KMS-11 (cell line): Measurements from ENCODE around the gene HEPACAM.

Source experiments
- H2AFZ ChIP-seq: fragments of 200-600 bp; sonication (generic); 2 replicates; pipeline ENCODE4 v1.6.1; 2016; ENCODE audit warnings: antibody characterized with exemption, mixed run types, low read depth
- H3K27ac ChIP-seq: fragments of 200-600 bp; sonication (generic); 2 replicates; pipeline ENCODE4 v1.6.1; 2016; ENCODE audit warnings: mild to moderate bottlenecking, mixed run types
- H3K27me3 ChIP-seq: fragments of 200-600 bp; sonication (generic); 2 replicates; pipeline ENCODE4 v1.6.1; 2017; ENCODE audit warnings: mild to moderate bottlenecking, low read depth, mixed run types, moderate library complexity; ENCODE audit not compliant: insufficient read depth
- H3K36me3 ChIP-seq: fragments of 200-600 bp; sonication (generic); 2 replicates; pipeline ENCODE4 v1.6.1; 2017; ENCODE audit warnings: mild to moderate bottlenecking, mixed run types; ENCODE audit not compliant: insufficient read depth
- H3K4me1 ChIP-seq: fragments of 200-600 bp; sonication (generic); 2 replicates; pipeline ENCODE4 v1.6.1; 2016; ENCODE audit warnings: mild to moderate bottlenecking, low read depth, mixed run types; ENCODE audit not compliant: poor library complexity, severe bottlenecking
- H3K4me2 ChIP-seq: fragments of 200-600 bp; sonication (generic); 2 replicates; pipeline ENCODE4 v1.7.0; 2016; ENCODE audit warnings: mild to moderate bottlenecking, mixed run types
- H3K4me3 ChIP-seq: fragments of 200-600 bp; sonication (generic); IDR thresholded peaks from 2 replicates; pipeline ENCODE4 v1.6.1; 2017; ENCODE audit warnings: low read depth, low read length, mixed read lengths; ENCODE audit not compliant: insufficient read depth
- H3K79me2 ChIP-seq: fragments of 200-600 bp; sonication (generic); 2 replicates; pipeline ENCODE4 v1.6.1; 2016; ENCODE audit warnings: low read depth, mixed run types; ENCODE audit not compliant: insufficient read depth
- H3K9ac ChIP-seq: fragments of 200-600 bp; sonication (generic); 2 replicates; pipeline ENCODE4 v1.6.1; 2016; ENCODE audit warnings: mild to moderate bottlenecking, mixed run types
- H4K20me1 ChIP-seq: fragments of 200-600 bp; sonication (generic); 2 replicates; pipeline ENCODE4 v1.6.1; 2016; ENCODE audit warnings: mild to moderate bottlenecking, mixed run types; ENCODE audit not compliant: insufficient read depth
- TF ChIP-seq, protein P1 (sequence below): fragments of 200-600 bp; sonication (generic); conservative IDR thresholded peaks from 2 replicates; pipeline ENCODE4 v1.6.1; 2017; ENCODE audit warnings: low read depth, mild to moderate bottlenecking, antibody characterized with exemption, low read length, moderate library complexity, mixed read lengths

HEPACAM gene

DNA sequence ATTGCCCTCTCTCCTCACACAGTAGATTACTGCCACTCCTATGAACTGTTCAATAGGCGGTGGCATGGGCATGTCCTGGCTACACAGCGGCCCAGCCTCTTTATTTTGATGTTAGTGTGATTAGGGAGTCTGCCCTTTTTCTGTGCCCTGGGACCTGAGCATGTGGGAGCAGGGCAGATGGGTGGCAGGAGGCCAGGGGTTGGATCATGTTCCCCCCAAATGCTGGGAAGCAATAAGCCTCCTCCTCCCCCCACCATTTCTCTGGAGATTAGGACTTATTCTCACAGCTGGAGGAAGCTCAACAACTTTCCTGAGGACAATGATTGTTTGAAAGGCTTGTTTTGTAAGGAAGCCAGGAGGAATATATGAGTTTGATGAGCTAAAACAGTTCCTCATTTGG, 15.9 kb downstream of the HEPACAM start:
- H3K4me2 ChIP-seq = no peak overlapping the region
- H2AFZ ChIP-seq = no peak overlapping the region
- no peaks in the 10 kb centered on the region for H3K4me1 ChIP-seq
- H3K36me3 ChIP-seq = no peaks in the 10 kb centered on the region
- TF ChIP-seq, protein P1, sequence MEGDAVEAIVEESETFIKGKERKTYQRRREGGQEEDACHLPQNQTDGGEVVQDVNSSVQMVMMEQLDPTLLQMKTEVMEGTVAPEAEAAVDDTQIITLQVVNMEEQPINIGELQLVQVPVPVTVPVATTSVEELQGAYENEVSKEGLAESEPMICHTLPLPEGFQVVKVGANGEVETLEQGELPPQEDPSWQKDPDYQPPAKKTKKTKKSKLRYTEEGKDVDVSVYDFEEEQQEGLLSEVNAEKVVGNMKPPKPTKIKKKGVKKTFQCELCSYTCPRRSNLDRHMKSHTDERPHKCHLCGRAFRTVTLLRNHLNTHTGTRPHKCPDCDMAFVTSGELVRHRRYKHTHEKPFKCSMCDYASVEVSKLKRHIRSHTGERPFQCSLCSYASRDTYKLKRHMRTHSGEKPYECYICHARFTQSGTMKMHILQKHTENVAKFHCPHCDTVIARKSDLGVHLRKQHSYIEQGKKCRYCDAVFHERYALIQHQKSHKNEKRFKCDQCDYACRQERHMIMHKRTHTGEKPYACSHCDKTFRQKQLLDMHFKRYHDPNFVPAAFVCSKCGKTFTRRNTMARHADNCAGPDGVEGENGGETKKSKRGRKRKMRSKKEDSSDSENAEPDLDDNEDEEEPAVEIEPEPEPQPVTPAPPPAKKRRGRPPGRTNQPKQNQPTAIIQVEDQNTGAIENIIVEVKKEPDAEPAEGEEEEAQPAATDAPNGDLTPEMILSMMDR = no peak
- no peak overlapping the region for H3K4me3 ChIP-seq
- no peaks in the 10 kb centered on the region for H3K27me3 ChIP-seq
- H3K9ac ChIP-seq = no peak overlapping the region
- no peak overlapping the region for H3K27ac ChIP-seq
- no peaks in the 10 kb centered on the region for H3K79me2 ChIP-seq
- H4K20me1 ChIP-seq = no peaks in the 10 kb centered on the region

DNA sequence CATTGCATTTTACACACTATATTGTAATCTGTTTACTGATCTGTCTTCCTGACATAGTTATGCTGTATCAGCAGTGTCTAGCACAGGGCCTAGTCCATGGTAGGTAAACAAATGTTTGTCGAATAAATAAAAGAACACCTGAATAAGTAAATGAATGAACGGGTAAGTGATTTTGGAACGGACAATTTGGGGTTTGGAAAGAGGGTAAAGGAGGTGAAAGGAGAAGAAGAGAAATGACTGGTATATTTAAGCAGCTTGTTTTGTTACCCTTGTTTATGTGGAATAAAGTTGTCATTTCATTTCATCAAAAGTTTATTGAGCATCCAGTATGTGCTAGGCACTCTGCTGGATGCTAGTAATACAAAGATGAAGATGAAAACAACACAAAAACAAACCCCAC, 16.9 kb downstream of the HEPACAM start, which contains the start of gene HEPN1:
Gene HEPN1, plus strand, starts transcription at position 301 of the 400 bp plus-strand sequence.
- Histone ChIP-seq H3K36me3 (no peaks in the 10 kb centered on the region), H4K20me1 (no peaks in the 10 kb centered on the region), H2AFZ (no peak within 1 kb of the TSS), H3K27ac (no peak within 1 kb of the TSS), H3K4me3 (no peak within 1 kb of the TSS), H3K27me3 (no peaks in the 10 kb centered on the region), H3K4me1 (no peaks in the 10 kb centered on the region), H3K9ac (no peak within 1 kb of the TSS), H3K4me2 (no peak within 1 kb of the TSS), H3K79me2 (no peaks in the 10 kb centered on the region)
- TF ChIP-seq, protein P1 = no peak

DNA sequence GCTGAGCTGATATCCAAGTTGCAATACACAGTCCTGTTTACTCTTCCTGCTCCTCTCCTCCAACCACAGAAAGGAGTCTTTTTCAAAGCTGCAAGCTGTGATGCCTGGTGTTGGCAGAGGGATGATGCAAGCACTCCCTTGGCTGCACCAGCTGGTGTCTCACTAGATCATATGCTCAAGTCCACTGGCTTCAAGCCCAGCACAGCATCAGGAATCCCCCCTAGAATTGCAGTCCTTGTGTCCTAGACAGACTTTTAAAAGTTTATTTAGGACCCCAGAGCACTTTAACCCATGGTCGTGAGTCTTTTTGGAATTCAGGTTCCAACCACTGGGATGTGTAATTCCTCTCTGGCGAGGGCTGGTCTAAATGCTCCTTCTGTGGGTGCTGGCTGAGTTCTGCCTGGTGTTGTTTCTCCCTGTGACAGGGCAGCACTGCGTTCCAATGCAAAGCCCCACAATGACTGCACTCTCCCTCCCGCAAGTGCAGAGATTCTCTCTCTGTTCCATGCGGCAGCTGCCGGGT, 18.7 kb downstream of the HEPACAM start:
- Histone ChIP-seq H3K27ac (no peak overlapping the region), H3K4me1 (no peaks in the 10 kb centered on the region), H4K20me1 (no peaks in the 10 kb centered on the region), H3K27me3 (no peaks in the 10 kb centered on the region), H3K4me3 (no peak overlapping the region), H2AFZ (no peak overlapping the region), H3K4me2 (no peak overlapping the region), H3K79me2 (no peaks in the 10 kb centered on the region), H3K36me3 (no peaks in the 10 kb centered on the region), H3K9ac (no peak overlapping the region)
- TF ChIP-seq, protein P1 = no peak

DNA sequence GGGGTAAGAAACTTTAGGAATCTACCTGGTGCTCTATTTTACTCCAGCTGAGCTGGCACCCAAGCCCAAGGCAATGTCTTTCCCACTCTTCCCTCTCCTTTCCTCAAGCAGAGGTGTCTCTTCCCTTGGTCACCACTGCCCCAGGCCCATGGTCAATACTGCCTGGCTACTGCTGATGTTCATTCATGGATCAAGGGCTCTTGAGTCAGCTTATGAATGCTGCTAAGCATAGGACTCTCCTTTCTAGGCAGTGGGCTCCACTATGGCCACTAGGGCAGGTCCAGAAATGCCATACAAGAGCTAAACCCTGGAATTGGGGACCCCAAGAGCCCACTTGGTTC, 19.5 kb downstream of the HEPACAM start:
- no peak overlapping the region for H3K4me2 ChIP-seq
- TF ChIP-seq, protein P1 = no peak
- H3K4me3 ChIP-seq = no peak overlapping the region
- no peaks in the 10 kb centered on the region for H3K27me3 ChIP-seq
- no peak overlapping the region for H3K9ac ChIP-seq
- no peak overlapping the region for H3K27ac ChIP-seq
- H2AFZ ChIP-seq = no peak overlapping the region
- H3K79me2 ChIP-seq = no peaks in the 10 kb centered on the region
- H4K20me1 ChIP-seq = no peaks in the 10 kb centered on the region
- no peaks in the 10 kb centered on the region for H3K36me3 ChIP-seq
- H3K4me1 ChIP-seq = no peaks in the 10 kb centered on the region
